ENCODE measurements around the gene ARL14EPL.

GRCh38 chr5:116032991-116033390, 719 bp downstream of the ARL14EPL start:
- TF ChIP-seq CTCF (IDR thresholded peaks at IDR 0.05; ENCODE audit: low read length) (no peak), EZH2 (IDR thresholded peaks at IDR 0.05; ENCODE audit: borderline replicate concordance, low read length) (no peak)

All from OCI-LY1 (cell line).